ENCODE data around the gene RPL13A.
A peak's percentile ranks its signal among the peaks of the same experiment; 100 is the strongest.
"Not testable (repeated sequence)": the region's sequence is repeated elsewhere in the genome, so short reads cannot be mapped to it uniquely, and the experiment has no call there.

Gene RPL13A

DNA sequence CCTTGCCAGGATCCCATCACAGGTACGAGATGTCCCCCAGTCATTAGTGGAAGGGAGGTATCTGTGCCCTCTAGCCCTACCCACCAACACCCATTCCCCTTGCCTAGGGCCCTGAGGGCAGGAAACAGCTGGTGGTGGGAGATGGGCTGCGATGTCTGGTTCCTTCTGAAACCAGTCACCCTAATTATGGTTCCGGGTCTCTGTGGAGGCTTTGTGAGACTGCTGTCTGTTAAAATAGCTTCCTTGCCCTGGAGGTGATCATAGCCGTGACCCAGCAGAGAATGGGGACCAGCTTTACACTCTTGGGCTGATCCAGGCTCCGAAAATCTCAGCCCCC, 28.9 kb upstream of the RPL13A start:
- no peak for DNase-seq

DNA sequence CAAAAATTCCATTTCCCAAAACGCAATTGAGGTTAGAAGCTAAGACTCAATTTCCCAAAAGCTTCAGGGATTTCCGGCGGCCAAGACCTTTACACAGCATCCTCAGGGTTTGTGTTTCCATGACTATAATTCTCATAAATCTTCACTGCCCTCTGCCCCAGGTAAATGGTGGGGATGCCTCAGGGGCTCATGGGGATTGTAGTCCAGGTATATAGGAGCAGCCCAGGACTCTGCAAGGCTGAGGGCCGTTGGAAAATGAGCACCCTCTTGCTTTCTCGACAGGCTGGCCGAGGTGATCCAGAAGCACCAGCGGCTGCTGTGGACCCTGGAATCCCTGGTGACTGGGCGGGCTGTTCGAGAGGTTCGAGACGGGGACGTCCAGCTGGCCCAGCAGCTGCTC, 28.0 kb upstream of the RPL13A start:
- no peak for DNase-seq

GRCh38 chr19:49461130-49461529, 26.3 kb upstream of the RPL13A start:
- DNase-seq: not testable (repeated sequence)

- no peak for DNase-seq
These were observed 25.8 kb upstream of the RPL13A start for GRCh38 chr19:49461656-49462055.

- no peak for DNase-seq
These were observed 24.9 kb upstream of the RPL13A start for GRCh38 chr19:49462492-49462891.

DNA sequence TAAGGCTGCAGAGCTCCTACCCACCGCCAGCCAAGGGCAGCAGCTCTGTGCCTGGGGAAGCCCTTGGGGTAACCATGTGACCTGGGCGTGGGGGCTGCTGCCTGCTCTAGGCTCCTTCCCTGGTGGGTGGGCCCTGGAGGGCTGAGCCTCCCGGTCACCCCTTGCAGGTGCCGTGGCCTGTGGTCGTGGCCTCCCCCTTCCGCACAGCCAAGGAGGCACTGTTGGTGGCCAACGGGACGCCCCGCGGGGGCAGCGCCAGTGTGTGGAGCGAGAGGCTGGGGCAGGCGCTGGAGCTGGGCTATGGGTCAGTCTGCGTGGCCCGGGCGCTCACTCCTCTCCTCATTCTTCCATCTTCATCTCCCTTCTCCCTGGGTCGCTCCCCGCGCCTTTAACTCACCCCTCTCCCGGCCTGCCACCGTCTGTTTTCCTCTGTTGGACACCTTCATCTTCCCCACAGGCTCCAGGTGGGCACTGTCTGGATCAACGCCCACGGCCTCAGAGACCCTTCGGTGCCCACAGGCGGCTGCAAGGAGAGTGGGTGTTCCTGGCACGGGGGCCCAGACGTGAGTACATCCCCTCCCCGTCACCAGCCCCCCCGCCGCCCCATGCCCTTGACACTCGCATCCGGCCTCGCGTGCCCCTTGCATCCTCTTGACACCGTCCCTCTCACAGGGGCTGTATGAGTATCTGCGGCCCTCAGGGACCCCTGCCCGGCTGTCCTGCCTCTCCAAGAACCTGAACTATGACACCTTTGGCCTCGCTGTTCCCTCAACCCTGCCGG, 23.3 kb upstream of the RPL13A start:
- DNase-seq: no peak

GRCh38 chr19:49465371-49465770, 22.0 kb upstream of the RPL13A start:
- DNase-seq: no peak

DNA sequence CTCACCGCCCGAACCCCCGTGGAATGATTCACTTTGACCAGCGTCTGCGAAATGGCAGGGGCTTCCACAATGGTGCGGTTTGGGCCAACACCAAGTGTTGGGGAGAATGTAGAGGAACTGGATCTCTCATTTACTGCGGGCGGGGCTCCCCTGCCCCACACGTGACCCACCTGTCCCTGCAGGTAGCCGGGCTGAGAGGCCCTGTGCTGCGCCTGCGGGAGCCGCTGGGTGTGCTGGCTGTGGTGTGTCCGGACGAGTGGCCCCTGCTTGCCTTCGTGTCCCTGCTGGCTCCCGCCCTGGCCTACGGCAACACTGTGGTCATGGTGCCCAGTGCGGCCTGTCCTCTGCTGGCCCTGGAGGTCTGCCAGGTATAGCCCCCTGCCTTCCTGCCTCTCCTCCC, 19.2 kb upstream of the RPL13A start:
- DNase-seq: no peak

GRCh38 chr19:49468746-49469447, 18.5 kb upstream of the RPL13A start:
- DNase-seq: peak; percentile 81 to 88

GRCh38 chr19:49469828-49470614, 17.4 kb upstream of the RPL13A start:
- peak; percentile 80 to 87 for DNase-seq

DNA sequence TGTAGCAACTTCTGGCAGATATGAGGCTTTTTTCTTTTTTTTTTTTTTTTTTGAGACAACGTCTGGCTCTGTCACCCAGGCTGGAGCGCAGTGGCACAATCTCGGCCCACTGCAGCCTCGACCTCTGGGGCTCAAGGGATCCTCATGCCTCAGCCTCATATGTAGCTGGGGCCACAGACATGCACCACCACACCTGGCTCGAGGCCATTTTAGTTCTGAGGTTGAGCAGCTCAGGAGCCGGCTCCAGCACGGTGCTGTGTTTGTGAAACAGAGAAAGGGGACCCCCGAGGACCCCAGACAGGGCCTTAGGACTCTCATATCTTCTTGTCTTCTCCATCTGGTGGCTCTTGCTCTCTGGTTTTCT, 16.8 kb upstream of the RPL13A start:
- no peak for DNase-seq

- DNase-seq: peak; percentile 34 to 41
These were observed 14.5 kb upstream of the RPL13A start for GRCh38 chr19:49472936-49473335.

DNA sequence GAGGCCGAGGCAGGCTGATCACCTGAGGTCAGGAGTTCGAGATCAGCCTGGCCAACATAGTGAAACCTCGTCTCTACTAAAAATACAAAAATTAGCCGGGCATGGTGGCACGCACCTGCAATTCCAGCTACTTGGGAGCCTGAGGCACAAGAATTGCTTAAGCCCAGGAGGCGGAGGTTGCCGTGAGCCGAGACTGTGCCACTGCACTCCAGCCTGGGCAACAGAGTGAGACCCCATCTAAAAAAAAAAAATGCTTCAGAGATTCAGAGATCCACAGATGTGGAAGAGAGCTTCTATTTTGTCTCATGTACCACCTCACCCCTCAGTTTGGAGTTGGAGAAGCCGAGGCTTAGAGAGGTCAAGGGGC, 13.9 kb upstream of the RPL13A start:
- not testable (repeated sequence) for DNase-seq

GRCh38 chr19:49473868-49474541, 13.4 kb upstream of the RPL13A start, which contains the start of gene FLT3LG:
TSS of gene FLT3LG (plus strand) at chr19:49474215. CDS start at chr19:49474640, 425 bp downstream.
- DNase-seq: peak; percentile 89 to 90

- no peak for DNase-seq
These were observed 12.9 kb upstream of the RPL13A start for GRCh38 chr19:49474542-49474924.

GRCh38 chr19:49475191-49475917, 12.1 kb upstream of the RPL13A start:
- peak; percentile 31 to 40 for DNase-seq

DNA sequence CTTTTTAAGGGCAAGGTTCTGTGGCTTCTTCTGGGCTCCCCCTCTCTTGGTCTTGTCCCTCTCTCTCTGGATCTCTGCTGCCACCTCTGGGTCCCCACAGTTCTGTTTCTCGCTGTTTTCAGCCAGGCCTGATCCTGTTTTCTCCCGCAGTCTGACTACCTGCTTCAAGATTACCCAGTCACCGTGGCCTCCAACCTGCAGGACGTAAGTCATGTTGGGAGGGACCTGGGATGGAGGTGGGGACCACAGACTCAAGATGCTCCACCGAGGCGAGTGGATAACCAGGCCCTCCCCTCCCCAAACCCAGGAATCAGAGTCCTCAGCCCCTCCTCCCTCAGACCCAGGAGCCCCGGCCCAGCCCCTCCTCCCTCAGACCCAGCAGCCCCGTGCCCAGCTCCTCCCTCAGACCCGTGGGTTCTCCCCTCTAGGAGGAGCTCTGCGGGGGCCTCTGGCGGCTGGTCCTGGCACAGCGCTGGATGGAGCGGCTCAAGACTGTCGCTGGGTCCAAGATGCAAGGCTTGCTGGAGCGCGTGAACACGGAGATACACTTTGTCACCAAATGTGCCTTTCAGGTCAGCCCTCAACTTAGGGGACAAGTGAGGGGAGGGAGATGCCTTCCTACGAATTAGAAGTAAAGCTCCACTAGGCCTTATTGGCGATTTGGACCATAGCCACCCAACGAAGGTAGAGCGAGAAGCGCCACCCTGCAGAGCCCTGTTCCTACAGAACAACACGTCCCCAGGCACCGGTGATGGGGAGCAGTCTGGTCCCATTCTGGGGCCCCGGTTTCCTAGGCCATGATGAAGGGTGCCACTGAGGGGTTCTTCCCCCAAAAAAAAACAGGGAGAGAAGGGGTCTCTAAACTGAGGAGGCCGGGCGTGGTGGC, 11.2 kb upstream of the RPL13A start:
- peak; percentile 87 to 90 for DNase-seq

- no peak for DNase-seq
These were observed 7.3 kb upstream of the RPL13A start for GRCh38 chr19:49479975-49480628.

DNA sequence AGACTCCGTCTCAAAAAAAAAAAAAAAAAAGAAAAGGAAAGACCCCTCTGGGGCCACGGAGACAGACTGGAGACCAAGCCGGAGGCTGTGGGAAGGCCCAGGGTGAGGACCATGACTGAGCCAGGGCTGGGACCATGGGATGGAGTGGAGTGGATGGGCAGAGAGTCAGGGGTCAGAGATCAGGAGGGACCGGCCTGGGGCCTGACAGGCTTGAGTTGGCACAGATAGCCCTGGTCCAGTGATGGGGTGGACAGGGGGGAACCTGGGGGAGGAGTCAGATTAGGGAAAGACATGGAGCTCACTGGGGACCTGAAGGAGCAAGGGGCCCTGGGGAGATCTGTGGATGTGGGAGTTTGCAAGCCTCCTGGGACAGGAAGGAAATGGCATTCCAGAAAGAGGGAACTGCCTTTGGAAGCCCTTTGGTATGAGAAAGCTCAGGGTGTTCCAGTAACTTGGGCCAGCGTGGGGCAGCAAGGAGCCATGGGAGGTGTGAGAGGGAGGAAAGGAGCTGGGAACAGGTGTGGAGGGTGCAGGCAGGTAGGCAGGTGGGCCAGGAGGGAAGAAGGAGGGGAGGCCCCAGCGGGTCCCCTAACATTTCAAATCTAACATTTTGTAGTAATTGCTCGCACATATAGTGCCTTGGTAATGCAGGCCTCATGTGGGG, 6.3 kb upstream of the RPL13A start:
- no peak for DNase-seq

DNA sequence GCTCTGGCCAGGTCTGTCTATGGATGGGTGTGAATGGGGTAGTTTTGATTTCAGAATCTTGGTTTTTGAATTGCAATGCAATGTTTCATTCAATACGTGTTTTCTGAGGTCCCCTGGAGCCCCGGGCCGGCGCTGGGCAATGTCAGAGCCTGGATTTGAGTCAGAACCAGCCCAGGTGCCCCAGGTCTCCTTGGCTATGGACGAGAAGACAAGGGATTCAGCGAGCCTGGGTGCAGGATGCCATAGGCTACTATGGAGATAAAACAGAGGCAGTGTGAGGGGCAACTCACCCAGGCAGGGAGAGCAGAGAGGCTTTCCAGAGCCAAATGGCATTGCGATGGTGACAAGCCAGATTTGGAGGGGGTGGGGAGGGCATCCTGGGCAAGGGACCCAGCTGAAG, 1.2 kb upstream of the RPL13A start:
- no peak for DNase-seq
